HEK293 (cell line): ENCODE data around the gene KLRG1.

Experiments used
- CTCF ChIA-PET: fragments of 350-600 bp; formaldehyde crosslinking; extraction: SDS; loops from one replicate; lab custom pipeline; 2021; ENCODE audit warnings: antibody characterized with exemption; lab: Yijun Ruan, JAX
- POLR2A ChIA-PET: fragments of 300-600 bp; formaldehyde crosslinking; extraction: SDS; loops from one replicate; lab custom pipeline; 2020; ENCODE audit warnings: antibody characterized with exemption, inconsistent platforms; lab: Yijun Ruan, JAX
- H3K27ac ChIP-seq: fragments of 200-500 bp; sonication (Bioruptor generic); 2 replicates; pipeline ENCODE4 v1.5.1; 2014; ENCODE audit warnings: low read depth, low read length, control low read depth, inconsistent platforms; ENCODE audit errors: extremely low read depth
- H3K36me3 ChIP-seq, 2 experiments: fragments of 200-500 bp in 1 of 2; sonication (Bioruptor generic) in 1 of 2; 1 replicate in 1 of 2; 2 replicates in 1 of 2; pipeline ENCODE4 v1.5.1; 2014 to 2017; ENCODE audit warnings: inconsistent platforms in 2 of 2, low read length in 2 of 2; ENCODE audit not compliant: control insufficient read depth in 2 of 2, insufficient read depth in 1 of 2
- H3K4me1 ChIP-seq: fragments of 200-500 bp; sonication (Bioruptor generic); 2 replicates; pipeline ENCODE4 v1.5.1; 2014; ENCODE audit warnings: mild to moderate bottlenecking, low read length, inconsistent platforms; ENCODE audit not compliant: control insufficient read depth, insufficient read depth
- H3K4me3 ChIP-seq: 2 replicates; pipeline ENCODE4 v1.5.1; 2011; ENCODE audit warnings: low read depth, mild to moderate bottlenecking, control low read depth, low read length, moderate library complexity
- H3K9me3 ChIP-seq: fragments of 200-500 bp; sonication (Bioruptor generic); 2 replicates; pipeline ENCODE4 v1.5.1; 2014; ENCODE audit warnings: low read depth, low read length, inconsistent platforms; ENCODE audit not compliant: control insufficient read depth, insufficient read depth
- IKZF3 ChIP-seq: fragments of 450-650 bp; IDR thresholded peaks from 2 replicates; pipeline ENCODE4 v1.5.0; 2018; ENCODE audit warnings: missing biosample characterization, mild to moderate bottlenecking, missing genetic modification characterization, moderate library complexity
- REST ChIP-seq: fragments of 450-650 bp; formaldehyde crosslinking; IDR thresholded peaks from 2 replicates; pipeline ENCODE4 v1.5.1; 2016; ENCODE audit warnings: missing biosample characterization, missing genetic modification characterization
- YY2 ChIP-seq: fragments of 450-650 bp; formaldehyde crosslinking; IDR thresholded peaks from 2 replicates; pipeline ENCODE4 v1.5.1; 2016; ENCODE audit warnings: missing biosample characterization, missing genetic modification characterization
- ZBTB10 ChIP-seq: fragments of 450-650 bp; formaldehyde crosslinking; IDR thresholded peaks from 2 replicates; pipeline ENCODE4 v1.5.1; 2016; ENCODE audit warnings: missing biosample characterization, missing genetic modification characterization
- ZBTB11 ChIP-seq: fragments of 450-650 bp; formaldehyde crosslinking; conservative IDR thresholded peaks from 2 replicates; pipeline ENCODE4 v1.5.1; 2016; ENCODE audit warnings: low read depth, missing biosample characterization, missing genetic modification characterization
- ZBTB17 ChIP-seq: fragments of 450-650 bp; formaldehyde crosslinking; IDR thresholded peaks from 2 replicates; pipeline ENCODE4 v1.5.1; 2016; ENCODE audit warnings: missing biosample characterization, missing genetic modification characterization
- ZNF639 ChIP-seq: fragments of 450-650 bp; formaldehyde crosslinking; IDR thresholded peaks from 2 replicates; pipeline ENCODE4 v1.5.1; 2016; ENCODE audit warnings: missing biosample characterization, missing genetic modification characterization
- ZNF654 ChIP-seq: fragments of 450-650 bp; formaldehyde crosslinking; IDR thresholded peaks from 2 replicates; pipeline ENCODE4 v1.5.1; 2016; ENCODE audit warnings: low read depth, missing biosample characterization, missing genetic modification characterization
- ZNF704 ChIP-seq: fragments of 450-650 bp; formaldehyde crosslinking; IDR thresholded peaks from 2 replicates; pipeline ENCODE4 v1.5.1; 2016; ENCODE audit warnings: missing biosample characterization, missing genetic modification characterization
- ZNF747 ChIP-seq: fragments of 450-650 bp; formaldehyde crosslinking; IDR thresholded peaks from 2 replicates; pipeline ENCODE4 v1.5.1; 2016; ENCODE audit warnings: missing biosample characterization, missing genetic modification characterization
- ZSCAN18 ChIP-seq: fragments of 450-650 bp; formaldehyde crosslinking; IDR thresholded peaks from 2 replicates; pipeline ENCODE4 v1.5.1; 2016; ENCODE audit warnings: missing biosample characterization, missing genetic modification characterization

KLRG1 gene

GRCh38 chr12:8987163-8987562 lies 2.2 kb upstream of the KLRG1 start:
- H3K36me3 ChIP-seq, result no peaks in the 10 kb centered on the region
- TF ChIP-seq REST (tag by site-specific recombination) (no peak), ZSCAN18 (tag by site-specific recombination) (no peak), ZNF704 (tag by site-specific recombination) (no peak), ZBTB11 (tag by site-specific recombination) (no peak), ZBTB10 (no peak), IKZF3 (tag by site-specific recombination) (no peak), ZNF654 (tag by site-specific recombination) (no peak), YY2 (tag by site-specific recombination) (no peak), ZNF639 (tag by site-specific recombination) (no peak), ZBTB17 (tag by site-specific recombination) (no peak), ZNF747 (tag by site-specific recombination) (no peak)
- no peak overlapping the region for H3K4me3 ChIP-seq
- no peak overlapping the region for H3K27ac ChIP-seq
- ChIA-PET CTCF (no interaction called here), POLR2A (no interaction called here)
- no peaks in the 10 kb centered on the region for H3K9me3 ChIP-seq
- no peaks in the 10 kb centered on the region for H3K4me1 ChIP-seq
